ENCODE results near the gene NRG3. TPM values are rescaled to one million over a fixed set of nuclear protein-coding genes. Genes with fewer than 3 reads are reported as not detected.

Gene NRG3
- total and polyA plus RNA-seq, 2 of the 8 experiments (the other 6 are each of a cell fraction or from before 2014, with no cell fraction given): 4.2 to 5.0 TPM

DNA sequence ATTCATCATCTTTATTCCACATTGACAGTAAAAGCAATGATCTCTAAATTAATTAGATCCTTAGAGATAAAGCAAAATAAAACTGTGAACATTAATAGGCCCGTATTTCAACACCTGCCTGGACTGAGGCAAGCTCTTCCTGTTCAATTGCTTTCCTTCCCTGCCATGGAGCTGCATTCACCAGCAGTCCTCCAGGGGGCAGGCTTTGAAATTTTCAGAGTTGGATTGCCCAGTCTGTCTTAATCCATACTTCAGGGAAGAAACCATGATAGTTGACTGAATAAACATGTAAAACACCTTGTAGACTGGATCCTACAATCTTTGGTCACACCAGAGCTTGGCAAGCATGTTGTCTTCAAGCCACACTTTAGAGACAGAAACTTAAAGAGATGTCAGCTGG lies 936.6 kb downstream of the NRG3 start (continued):
- TF ChIP-seq, protein P1, sequence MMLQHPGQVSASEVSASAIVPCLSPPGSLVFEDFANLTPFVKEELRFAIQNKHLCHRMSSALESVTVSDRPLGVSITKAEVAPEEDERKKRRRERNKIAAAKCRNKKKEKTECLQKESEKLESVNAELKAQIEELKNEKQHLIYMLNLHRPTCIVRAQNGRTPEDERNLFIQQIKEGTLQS (IDR thresholded peaks at IDR 0.05; ENCODE audit: insufficient read depth, low read depth, low read length): no peak
- TF ChIP-seq POLR2AphosphoS5 (IDR thresholded peaks at IDR 0.05; ENCODE audit: low read depth, low read length) (no peak), SAP30 (IDR thresholded peaks at IDR 0.05; ENCODE audit: insufficient read depth, insufficient replicate concordance, low read length) (no peak)
